IPS-NIHi7 (cell line): Measurements from ENCODE around the gene CNTN5.
"Not testable (repeated sequence)": the region's sequence is repeated elsewhere in the genome, so short reads cannot be mapped to it uniquely, and the experiment has no call there.

ENCODE experiments used
- DNase-seq: peaks from one replicate; pipeline ENCODE4 v3.0.0; 2012; ENCODE audit warnings: mixed read lengths; ENCODE audit errors: extremely low spot score

The CNTN5 gene

GRCh38 chr11:100205926-100206325, 1185.2 kb downstream of the CNTN5 start:
- DNase-seq = no peak

- no peak for DNase-seq
Measured at GRCh38 chr11:100208207-100208606, 1187.5 kb downstream of the CNTN5 start.

- no peak for DNase-seq
Measured at GRCh38 chr11:100214791-100215190, 1194.0 kb downstream of the CNTN5 start.

- no peak for DNase-seq
Measured at GRCh38 chr11:100220801-100221200, 1200.1 kb downstream of the CNTN5 start.

- no peak for DNase-seq
Measured at GRCh38 chr11:100221791-100222190, 1201.0 kb downstream of the CNTN5 start.

GRCh38 chr11:100224541-100225034, 1203.8 kb downstream of the CNTN5 start:
- no peak for DNase-seq

GRCh38 chr11:100229086-100229485, 1208.3 kb downstream of the CNTN5 start:
- DNase-seq = no peak

GRCh38 chr11:100232006-100232405, 1211.3 kb downstream of the CNTN5 start:
- no peak for DNase-seq

GRCh38 chr11:100235085-100235484, 1214.3 kb downstream of the CNTN5 start:
- no peak for DNase-seq

- DNase-seq = no peak
Measured at GRCh38 chr11:100240025-100240539, 1219.3 kb downstream of the CNTN5 start.

GRCh38 chr11:100247704-100248103, 1227.0 kb downstream of the CNTN5 start:
- no peak for DNase-seq

- DNase-seq = not testable (repeated sequence)
Measured at GRCh38 chr11:100257238-100257803, 1236.6 kb downstream of the CNTN5 start.

- no peak for DNase-seq
Measured at GRCh38 chr11:100269516-100269915, 1248.8 kb downstream of the CNTN5 start.

- DNase-seq = no peak
Measured at GRCh38 chr11:100273066-100273815, 1252.5 kb downstream of the CNTN5 start.

GRCh38 chr11:100274466-100274865, 1253.7 kb downstream of the CNTN5 start:
- DNase-seq = not testable (repeated sequence)

- no peak for DNase-seq
Measured at GRCh38 chr11:100294748-100295147, 1274.0 kb downstream of the CNTN5 start.

GRCh38 chr11:100296051-100296679, 1275.4 kb downstream of the CNTN5 start:
- DNase-seq = no peak

GRCh38 chr11:100297516-100297915, 1276.8 kb downstream of the CNTN5 start:
- no peak for DNase-seq

GRCh38 chr11:100302824-100303223, 1282.1 kb downstream of the CNTN5 start:
- DNase-seq = no peak

- DNase-seq = no peak
Measured at GRCh38 chr11:100303897-100304296, 1283.1 kb downstream of the CNTN5 start.

GRCh38 chr11:100308202-100308601, 1287.5 kb downstream of the CNTN5 start:
- DNase-seq = no peak

- no peak for DNase-seq
Measured at GRCh38 chr11:100315946-100316345, 1295.2 kb downstream of the CNTN5 start.

- DNase-seq = no peak
Measured at GRCh38 chr11:100316952-100317351, 1296.2 kb downstream of the CNTN5 start.
